Muscle of leg (tissue), 11 donors: Measurements from ENCODE around the gene DNMBP. TPM values are rescaled to one million over a fixed set of nuclear protein-coding genes. Genes with fewer than 3 reads are reported as not detected.

Source experiments
- DNase-seq: peaks from one replicate; pipeline ENCODE4 v3.0.0; 2013
- H3K27ac ChIP-seq: one replicate; pipeline ENCODE4 v1.5.1; 2013; ENCODE audit warnings: mild to moderate bottlenecking, low read length, control low read depth
- H3K27me3 ChIP-seq: one replicate; pipeline ENCODE4 v1.6.1; 2013; ENCODE audit warnings: low read length; ENCODE audit not compliant: control insufficient read depth, insufficient read depth
- H3K36me3 ChIP-seq: one replicate; pipeline ENCODE4 v1.6.1; 2013; ENCODE audit warnings: low read length; ENCODE audit not compliant: control insufficient read depth, insufficient read depth
- H3K4me1 ChIP-seq: one replicate; pipeline ENCODE4 v1.6.1; 2013; ENCODE audit warnings: low read length; ENCODE audit not compliant: control insufficient read depth, insufficient read depth
- H3K4me3 ChIP-seq: one replicate; pipeline ENCODE4 v1.5.1; 2013; ENCODE audit warnings: low read length, control low read depth
- H3K9me3 ChIP-seq: replicated peaks from 2 replicates; pipeline ENCODE4 v1.6.1; 2013; ENCODE audit warnings: low read depth, low read length; ENCODE audit not compliant: control insufficient read depth
- WGBS: methylation state at CpG from one replicate; pipeline ENCODE4 v1.1.5; 2013; ENCODE audit warnings: missing lambda C conversion rate; ENCODE audit not compliant: insufficient coverage; 5-methylcytosine and 5-hydroxymethylcytosine counted together
- polyA plus RNA-seq, 8 donors: library from polyadenylated mRNA; unstranded; fragments of 120-200 nt; gene quantifications; one replicate each; pipeline versions ENCODE4 v1.2.1 to v1.2.3, GENCODE V29; 2013; ENCODE audit warnings: inconsistent platforms in 1 of 8, low replicate concordance in 1 of 8; ENCODE audit not compliant: insufficient read length in 8 of 8, insufficient read depth in 1 of 8
- total RNA-seq: library from RNA; stranded (reverse); fragments of 120-200 nt; gene quantifications from one replicate; pipeline ENCODE4 v1.2.4, GENCODE V29; 2013

Gene DNMBP
- total and polyA plus RNA-seq, 9 donors = 11.8 to 19.5 (median 17.5) TPM

DNA sequence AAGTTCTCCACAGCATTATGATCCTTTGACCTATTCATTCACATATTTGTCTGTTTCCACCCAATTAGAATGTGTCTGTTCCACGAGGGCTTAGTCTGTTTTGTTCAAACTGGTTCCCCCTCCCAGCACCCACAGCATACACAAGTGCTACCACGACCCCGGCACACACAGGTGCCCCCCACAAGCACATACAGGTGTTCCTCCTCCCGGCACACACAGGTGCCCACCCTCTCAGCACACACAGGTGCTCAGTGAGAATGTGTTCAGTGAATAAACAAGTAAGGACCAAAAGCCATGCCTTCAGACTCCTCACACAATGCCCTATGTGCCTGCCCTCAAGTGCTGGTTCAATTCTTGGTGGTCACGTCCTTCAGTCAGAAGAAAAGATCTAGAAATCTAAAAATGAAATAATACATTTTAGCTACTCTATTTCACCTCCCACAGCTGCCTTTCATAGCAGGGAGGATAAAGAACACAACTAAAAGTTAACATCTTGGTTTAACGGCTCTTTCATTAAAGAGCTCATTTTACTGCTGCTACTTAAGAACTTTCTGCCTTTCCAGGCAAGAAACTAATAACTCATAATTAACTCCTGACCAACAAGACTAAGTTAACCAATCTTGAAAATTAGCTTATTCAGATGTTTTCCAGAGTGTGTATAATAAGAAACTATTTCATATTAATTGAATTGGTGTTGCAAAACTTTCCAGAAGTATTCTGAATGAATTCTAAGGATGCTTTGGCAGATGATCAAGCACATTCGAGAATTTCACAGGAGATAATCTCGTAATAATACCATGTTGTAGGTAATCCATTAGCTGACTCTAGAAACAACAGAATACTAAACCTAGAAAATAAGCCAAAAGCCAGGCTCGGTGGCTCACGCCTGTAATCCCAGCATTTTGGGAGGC lies 2.3 kb downstream of the DNMBP start:
- WGBS = 20% methylated on average over 2 of the region's 10 CpGs
- peaks cover 18% of the 10 kb centered on the region for H3K4me1 ChIP-seq
- H3K9me3 ChIP-seq = peaks cover 3% of the 10 kb centered on the region
- no peak overlapping the region for H3K4me3 ChIP-seq
- H3K36me3 ChIP-seq = no peaks in the 10 kb centered on the region
- H3K27ac ChIP-seq = no peak overlapping the region
- no peaks in the 10 kb centered on the region for H3K27me3 ChIP-seq
- no peak for DNase-seq

DNA sequence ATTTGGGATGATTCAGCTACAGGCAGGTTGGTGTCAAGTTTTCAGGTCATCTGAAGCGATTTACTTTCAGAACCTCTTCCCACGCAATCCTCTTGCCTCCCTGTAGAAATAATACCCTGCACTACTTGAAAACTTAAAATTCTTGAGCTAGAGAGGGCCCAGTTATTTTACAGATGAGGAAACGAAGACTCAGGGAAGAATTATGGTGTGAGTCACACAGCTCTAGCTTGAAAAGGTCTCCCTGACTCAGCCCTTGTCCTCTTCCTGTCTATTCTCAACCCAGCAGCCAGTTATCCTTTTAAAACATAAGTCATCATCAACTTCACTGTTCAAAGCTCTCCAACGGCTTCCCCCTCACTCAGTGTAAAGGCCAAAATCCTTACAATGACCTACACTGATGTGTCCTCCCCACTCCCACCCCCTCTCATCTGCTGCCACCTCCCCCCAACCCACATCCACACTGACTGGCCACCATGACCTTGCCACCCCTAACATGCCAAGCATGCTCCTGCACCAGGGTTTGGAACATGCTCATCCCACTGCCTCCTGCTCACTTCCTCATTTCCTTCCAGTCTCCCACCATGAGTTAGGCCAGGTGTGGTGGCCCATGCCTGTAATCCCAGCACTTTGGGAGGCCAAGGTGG lies 3.4 kb downstream of the DNMBP start:
- Histone ChIP-seq H3K4me3 (no peak overlapping the region), H3K36me3 (no peaks in the 10 kb centered on the region), H3K9me3 (peaks cover 3% of the 10 kb centered on the region), H3K27me3 (no peaks in the 10 kb centered on the region), H3K27ac (peak overlapping the region; percentile 53), H3K4me1 (peaks cover 22% of the 10 kb centered on the region)
- DNase-seq = no peak
- 22% methylated on average over 1 of the region's 4 CpGs for WGBS

DNA sequence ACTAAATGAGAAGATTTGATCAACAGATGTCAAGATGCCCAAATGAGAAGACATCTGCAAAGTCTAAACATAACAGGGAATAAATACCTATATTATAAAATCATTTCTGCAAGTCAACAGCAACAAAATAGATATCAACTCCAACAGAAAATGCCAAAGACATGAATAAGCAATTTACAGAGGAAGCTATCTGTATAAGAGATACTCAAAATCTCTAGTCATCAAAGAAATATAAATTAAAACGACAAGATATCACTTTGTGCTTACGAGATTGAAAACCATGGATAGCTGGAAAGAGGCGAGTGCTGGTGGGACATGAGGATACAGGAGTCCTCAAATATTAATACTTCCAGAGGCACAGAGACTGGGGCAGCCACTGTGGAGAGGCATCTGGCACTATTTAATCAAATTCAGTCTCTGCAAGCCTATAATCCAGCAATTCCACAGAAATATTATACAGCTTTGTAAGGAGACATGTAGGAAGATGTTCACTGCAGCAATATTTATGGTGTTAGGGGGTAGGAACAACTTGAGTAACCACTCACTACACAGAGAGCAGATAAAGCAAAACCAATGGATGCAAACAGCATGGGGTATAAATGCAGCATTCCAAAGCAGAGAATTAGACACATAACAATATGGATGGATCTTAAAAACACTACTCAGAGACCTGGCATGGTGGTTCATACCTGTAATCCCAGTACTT lies 4.8 kb downstream of the DNMBP start:
- Histone ChIP-seq H3K27me3 (no peaks in the 10 kb centered on the region), H3K4me3 (no peak overlapping the region), H3K4me1 (peaks cover 23% of the 10 kb centered on the region), H3K9me3 (peaks cover 3% of the 10 kb centered on the region), H3K36me3 (peaks cover 5% of the 10 kb centered on the region), H3K27ac (no peak overlapping the region)
- no peak for DNase-seq
- no CpG with 5 or more reads among the region's 3 CpGs for WGBS

DNA sequence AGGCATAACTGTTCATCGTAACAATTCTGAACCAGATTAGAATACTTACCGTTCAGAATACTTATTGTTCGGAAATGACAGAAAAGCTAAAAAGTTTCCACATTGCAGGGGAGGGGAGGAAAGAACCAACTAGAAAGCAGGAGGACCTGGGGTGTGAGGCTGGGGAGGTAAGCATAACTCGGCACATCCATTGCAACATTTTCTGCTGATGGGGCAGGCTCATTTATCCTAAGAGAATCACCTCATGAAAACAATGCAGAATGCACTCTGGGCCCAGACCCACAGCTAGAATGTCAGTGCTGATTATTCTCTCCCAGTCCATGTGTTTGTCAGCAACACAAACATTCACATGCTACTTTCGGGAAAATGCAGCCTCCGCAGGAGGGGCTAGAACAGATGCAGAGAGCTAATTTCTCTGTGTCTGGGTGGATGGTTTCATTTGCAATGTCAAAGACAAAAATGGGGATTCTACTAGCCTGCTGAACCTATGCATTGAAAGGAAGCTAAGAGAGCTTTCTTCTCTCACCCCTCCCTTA lies 9.6 kb downstream of the DNMBP start:
- Histone ChIP-seq H3K9me3 (peaks cover 3% of the 10 kb centered on the region), H3K27ac (no peak overlapping the region), H3K4me3 (no peak overlapping the region), H3K4me1 (peaks cover 26% of the 10 kb centered on the region), H3K36me3 (peaks cover 5% of the 10 kb centered on the region), H3K27me3 (no peaks in the 10 kb centered on the region)
- 67% methylated on average over 1 of the region's 6 CpGs for WGBS
- DNase-seq = no peak

DNA sequence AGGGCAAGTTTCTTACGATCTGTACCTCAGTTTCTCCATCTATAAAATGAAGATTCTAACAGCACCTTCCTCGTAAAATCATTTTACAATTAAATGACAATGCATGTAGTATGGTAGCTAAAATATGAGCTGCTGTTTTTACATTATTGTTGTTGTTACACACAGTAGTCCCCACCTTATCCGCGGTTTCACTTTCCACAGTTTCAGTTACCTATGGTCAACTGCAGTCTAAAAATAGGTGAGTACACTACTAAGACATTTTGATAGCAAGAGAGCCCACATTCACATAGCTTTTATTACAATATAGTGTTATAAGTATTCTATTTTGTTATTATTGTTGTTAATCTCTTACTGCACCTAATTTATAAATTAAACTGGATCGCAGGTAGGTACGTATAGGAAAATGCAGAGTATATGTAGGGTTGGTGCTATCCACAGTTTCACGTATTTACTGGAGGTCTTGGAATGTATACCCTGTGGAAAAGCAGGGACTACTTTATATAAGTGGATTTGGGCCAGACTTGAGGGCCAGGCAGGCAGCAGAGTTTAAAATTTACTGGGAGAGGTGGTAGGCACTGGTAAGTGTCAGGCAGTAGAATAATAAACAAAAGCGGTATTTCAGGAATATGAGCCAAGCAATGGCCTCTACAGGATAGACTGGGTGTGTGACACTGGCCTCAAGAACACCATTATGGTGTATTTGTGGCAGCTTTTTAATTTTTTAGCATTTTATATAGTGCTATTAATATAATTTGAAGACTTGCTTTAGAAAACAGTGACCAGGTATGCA lies 10.2 kb downstream of the DNMBP start:
- Histone ChIP-seq H3K27me3 (no peaks in the 10 kb centered on the region), H3K4me1 (peaks cover 29% of the 10 kb centered on the region), H3K9me3 (peaks cover 3% of the 10 kb centered on the region), H3K36me3 (peaks cover 5% of the 10 kb centered on the region), H3K27ac (peak overlapping the region; percentile 74), H3K4me3 (no peak overlapping the region)
- no peak for DNase-seq
- 85% methylated on average over 3 of the region's 8 CpGs for WGBS

DNA sequence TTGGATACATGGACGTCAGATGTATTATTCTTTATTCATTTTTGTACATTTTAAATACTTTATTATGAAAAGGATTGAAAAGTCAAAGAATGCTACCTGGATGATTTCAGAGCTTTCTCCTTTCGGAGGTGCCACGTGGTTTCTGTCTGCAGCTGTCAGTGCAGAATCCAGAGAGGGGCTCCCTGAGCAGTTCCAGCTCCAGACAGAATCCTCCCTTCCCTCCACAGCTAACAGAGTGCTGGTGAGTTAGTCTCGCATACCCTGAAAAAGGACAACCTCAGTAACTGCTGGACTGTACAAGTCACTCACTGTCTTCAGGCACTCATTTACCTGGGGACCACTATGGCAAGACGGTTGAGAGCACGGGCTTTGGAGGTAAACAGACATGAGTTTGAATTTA lies 10.9 kb downstream of the DNMBP start:
- DNase-seq = no peak
- peaks cover 3% of the 10 kb centered on the region for H3K9me3 ChIP-seq
- WGBS = 33% methylated on average over 1 of the region's 6 CpGs
- peak overlapping the region; percentile 74 for H3K27ac ChIP-seq
- peaks cover 32% of the 10 kb centered on the region for H3K4me1 ChIP-seq
- H3K4me3 ChIP-seq = no peak overlapping the region
- H3K36me3 ChIP-seq = peaks cover 5% of the 10 kb centered on the region
- H3K27me3 ChIP-seq = no peaks in the 10 kb centered on the region

DNA sequence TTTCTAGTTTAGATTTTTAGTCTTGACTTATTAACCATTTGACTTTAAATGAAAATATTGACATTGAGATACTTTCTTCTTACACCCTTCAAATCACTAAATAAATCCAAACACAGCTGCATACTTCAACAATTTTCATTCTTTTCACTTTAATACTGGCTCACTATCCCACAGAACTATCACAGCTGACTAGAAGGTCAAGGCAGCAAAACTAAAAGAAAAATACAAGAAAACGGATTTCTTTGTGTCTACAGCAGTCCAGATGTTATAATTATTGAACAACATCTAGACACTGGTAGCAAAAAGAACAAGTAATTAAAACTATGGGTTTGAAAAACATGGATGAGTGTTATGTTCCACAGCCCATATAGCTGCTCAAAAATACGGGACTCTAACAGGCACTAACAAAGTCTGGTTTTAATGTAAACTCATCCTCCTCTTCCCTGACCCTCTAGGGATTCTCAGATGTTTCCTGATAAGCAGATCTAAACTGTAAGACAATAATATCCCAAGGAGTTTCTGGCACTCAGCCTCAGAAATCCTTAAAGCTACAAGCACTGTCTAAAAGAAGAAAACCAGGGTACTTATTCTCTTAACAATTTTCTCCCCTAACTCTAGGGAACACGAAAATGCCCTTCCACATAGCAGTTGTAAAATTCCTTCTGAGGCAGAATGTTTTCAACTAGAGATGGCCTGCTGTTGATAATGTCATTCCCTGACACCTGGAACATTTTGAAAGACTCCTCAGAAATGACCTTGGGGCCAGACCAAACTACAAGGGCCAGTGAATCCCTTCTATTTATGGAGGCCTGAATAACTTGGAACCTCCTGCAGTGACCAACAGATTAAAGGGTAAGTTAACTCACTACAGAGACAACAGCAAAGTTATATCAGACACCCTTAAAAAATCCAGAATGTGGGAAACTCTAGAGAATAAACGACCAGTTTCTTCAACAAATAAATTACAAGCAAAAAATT lies 12.8 kb downstream of the DNMBP start:
- no peaks in the 10 kb centered on the region for H3K27me3 ChIP-seq
- peaks cover 5% of the 10 kb centered on the region for H3K36me3 ChIP-seq
- no peak overlapping the region for H3K4me3 ChIP-seq
- 40% methylated on average over 1 of the region's 4 CpGs for WGBS
- H3K27ac ChIP-seq = peak overlapping the region; percentile 73
- no peaks in the 10 kb centered on the region for H3K9me3 ChIP-seq
- DNase-seq = peak; percentile 85
- H3K4me1 ChIP-seq = peaks cover 32% of the 10 kb centered on the region

DNA sequence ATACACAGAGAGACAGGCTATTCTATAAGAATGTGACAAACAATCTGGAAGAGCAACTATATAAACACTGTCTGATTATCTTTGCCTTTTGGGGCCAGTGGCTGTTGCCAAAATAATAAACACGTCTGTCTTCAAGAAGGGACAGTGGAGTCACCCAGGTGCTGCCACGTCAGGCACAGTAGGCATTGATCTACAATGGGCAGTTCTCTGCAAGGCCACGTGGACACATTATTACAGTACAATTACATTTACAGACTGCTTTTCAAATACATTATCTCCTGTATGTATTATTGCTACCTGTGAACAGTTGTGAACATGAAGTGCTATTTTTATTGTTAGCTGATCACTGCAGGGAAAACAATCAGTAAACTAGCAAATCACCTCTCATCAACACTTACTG lies 14.0 kb downstream of the DNMBP start:
- Histone ChIP-seq H3K4me3 (no peak overlapping the region), H3K27ac (no peak overlapping the region), H3K9me3 (no peaks in the 10 kb centered on the region), H3K4me1 (peaks cover 29% of the 10 kb centered on the region), H3K36me3 (peaks cover 5% of the 10 kb centered on the region), H3K27me3 (no peaks in the 10 kb centered on the region)
- WGBS = no CpG with 5 or more reads among the region's 3 CpGs
- no peak for DNase-seq

DNA sequence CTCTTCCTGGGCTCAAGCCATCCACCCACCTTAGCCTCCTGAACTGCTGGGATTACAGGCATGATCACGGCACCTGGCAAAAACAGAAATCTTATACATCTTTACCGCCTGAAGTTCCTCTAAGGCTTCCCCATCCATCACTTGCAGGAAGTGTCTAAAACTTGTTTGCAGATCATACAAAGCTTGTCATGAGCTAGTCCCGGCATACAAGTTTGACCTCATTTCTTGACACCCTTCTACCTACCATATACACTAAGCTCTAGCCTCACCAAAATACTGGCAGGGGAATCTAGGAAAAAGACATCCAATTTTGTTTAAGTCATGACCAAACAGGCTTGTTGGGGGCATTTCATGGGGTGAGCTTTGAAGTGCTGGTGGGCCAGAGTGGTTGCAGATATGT lies 14.5 kb downstream of the DNMBP start:
- H3K9me3 ChIP-seq = no peaks in the 10 kb centered on the region
- no peak overlapping the region for H3K27ac ChIP-seq
- H3K4me3 ChIP-seq = no peak overlapping the region
- no peak for DNase-seq
- H3K36me3 ChIP-seq = peaks cover 2% of the 10 kb centered on the region
- 83% methylated on average over 3 of the region's 3 CpGs for WGBS
- peaks cover 25% of the 10 kb centered on the region for H3K4me1 ChIP-seq
- H3K27me3 ChIP-seq = no peaks in the 10 kb centered on the region
